ENCODE results near the gene MARK2. TPM values are rescaled to one million over a fixed set of nuclear protein-coding genes. Genes with fewer than 3 reads are reported as not detected.

Gene MARK2
- total and polyA plus RNA-seq, 2 of the 8 experiments (the other 6 are each of a cell fraction or from before 2014, with no cell fraction given): 19.3 to 58.5 TPM

- ChIA-PET CTCF (ENCODE audit: partially characterized antibody) (interaction anchor here (0.8 to 4.9 kb wide), 15 partner anchors 9 to 110 kb away, joined by 3 to 19 read pairs (median 4); no protein-coding TSS in a partner anchor), POLR2A (ENCODE audit: partially characterized antibody) (interaction anchor here (0.7 to 6.2 kb wide), 10 partner anchors 12 to 76 kb away, joined by 3 to 30 read pairs (median 3); partner anchors contain the start of genes RCOR2 and ZFTA)
- no peak overlapping the region for H2AFZ ChIP-seq (ENCODE audit: low read length)
- H3K79me1 ChIP-seq (ENCODE audit: low read depth, low read length): peaks cover 29% of the 10 kb centered on the region
- no peak overlapping the region for H2AK5ac ChIP-seq (ENCODE audit: low read depth, low read length)
- H3K9ac ChIP-seq (replicated peaks in 1 of 4; ENCODE audit: extremely low read depth in 1 of 4, low read depth in 3 of 4, low read length in 3 of 4): peak overlapping the region in 1 of 4 experiments; percentile 9; a peak in 2 of 7 replicates
- no peak overlapping the region for H3K4ac ChIP-seq (replicated peaks; ENCODE audit: insufficient read length, low read depth, low read length)
- H2BK12ac ChIP-seq (ENCODE audit: low read depth, low read length): no peak overlapping the region
- no peak overlapping the region for H2BK15ac ChIP-seq (ENCODE audit: low read length)
- no peak overlapping the region for H2BK20ac ChIP-seq (ENCODE audit: low read length)
- no peak overlapping the region for H4K91ac ChIP-seq (replicated peaks; ENCODE audit: insufficient read length, low read length)
- no peak overlapping the region for H2BK5ac ChIP-seq (ENCODE audit: low read depth, low read length)
- peaks cover 5% of the 10 kb centered on the region for H3K23me2 ChIP-seq (ENCODE audit: low read depth, low read length)
- peak overlapping the region in 1 of 2 experiments; percentile 10; a peak in 1 of 4 replicates for H3K4me2 ChIP-seq (ENCODE audit: insufficient read depth in 1 of 2, low read depth in 2 of 2, low read length in 2 of 2)
- WGBS, 2 experiments (ENCODE audit: extremely low coverage in 1 of 2, insufficient coverage in 1 of 2, insufficient read length in 1 of 2, insufficient replicate concordance in 2 of 2, low coverage in 1 of 2, low lambda C conversion rate in 2 of 2, missing lambda C conversion rate in 1 of 2): 59% methylated on average over 2 of the region's 2 CpGs; no CpG with 5 or more reads in 1 of the 2 experiments
- no peak overlapping the region for H4K5ac ChIP-seq (ENCODE audit: insufficient read length, low read depth, low read length)
- no peak overlapping the region for H3K18ac ChIP-seq (ENCODE audit: extremely low read depth, low read length)
- H3K79me2 ChIP-seq (ENCODE audit: control insufficient read depth in 1 of 2, insufficient read depth in 2 of 2, low read length in 2 of 2): peaks cover 25 to 92% of the 10 kb centered on the region in 2 experiments
- peaks cover 0 to 2% (median 1%) of the 10 kb centered on the region in 4 experiments; a peak in 2 of 8 replicates for H3K36me3 ChIP-seq (ENCODE audit: control insufficient read depth in 2 of 4, insufficient read depth in 4 of 4, low read length in 3 of 4)
- H3K23ac ChIP-seq (ENCODE audit: insufficient read length): no peak overlapping the region
- no peak overlapping the region for H4K8ac ChIP-seq (ENCODE audit: extremely low read depth, insufficient read depth, low read length)
- no peak for TF ChIP-seq RBBP5 (IDR thresholded peaks at IDR 0.05; ENCODE audit: borderline replicate concordance, low read depth, low read length)
- no peak for TF ChIP-seq KDM4A (IDR thresholded peaks at IDR 0.05; ENCODE audit: low read depth, low read length, severe bottlenecking)
- no peak for TF ChIP-seq POU5F1 (IDR thresholded peaks at IDR 0.05; ENCODE audit: low read depth, low read length)
- no peak for TF ChIP-seq SP1 (IDR thresholded peaks at IDR 0.05; ENCODE audit: low read depth, low read length)
- TF ChIP-seq SP2 (IDR thresholded peaks at IDR 0.05; ENCODE audit: low read length): no peak
- TF ChIP-seq RAD21 (IDR thresholded peaks at IDR 0.05 in 1 of 2, conservative IDR thresholded peaks at IDR 0.05 in 1 of 2; ENCODE audit: low read depth in 2 of 2, low read length in 2 of 2): no peak
- H3K14ac ChIP-seq (ENCODE audit: insufficient read length): no peak overlapping the region
- H3K9me3 ChIP-seq (ENCODE audit: insufficient read depth in 2 of 2, low read depth in 1 of 2, low read length in 1 of 2): no peaks in the 10 kb centered on the region
- H4K20me1 ChIP-seq (replicated peaks in 1 of 2; ENCODE audit: control insufficient read depth in 1 of 2, insufficient read depth in 2 of 2, low read length in 2 of 2): peaks cover 22 to 26% of the 10 kb centered on the region in 2 experiments
- DNase-seq (ENCODE audit: low read depth in 1 of 2, low spot score in 2 of 2): no peak
- no peak overlapping the region for H2BK120ac ChIP-seq (replicated peaks; ENCODE audit: low read depth, low read length)
- no peak overlapping the region for H3K4me3 ChIP-seq (ENCODE audit: extremely low read depth in 1 of 4, insufficient read depth in 2 of 4, low read depth in 3 of 4, low read length in 4 of 4)
- no peak for FAIRE-seq
- H3K56ac ChIP-seq (replicated peaks; ENCODE audit: insufficient read length, low read depth, low read length): no peak overlapping the region
- no peaks in the 10 kb centered on the region for H3K27me3 ChIP-seq (replicated peaks in 1 of 4; ENCODE audit: control insufficient read depth in 3 of 4, extremely low read depth in 1 of 4, insufficient read depth in 3 of 4, low read length in 3 of 4)
- H3K4me1 ChIP-seq (replicated peaks in 1 of 4; ENCODE audit: control insufficient read depth in 3 of 4, insufficient read depth in 4 of 4, low read length in 3 of 4): peaks cover 28 to 43% (median 35%) of the 10 kb centered on the region in 4 experiments
- H3K27ac ChIP-seq (ENCODE audit: low read depth, low read length): no peak overlapping the region
Measured at GRCh38 chr11:63845303-63845702, 6.4 kb downstream of the MARK2 start.
